ENCODE results near the gene SARM1. TPM values are rescaled to one million over a fixed set of nuclear protein-coding genes. Genes with fewer than 3 reads are reported as not detected.

Gene SARM1
- polyA plus RNA-seq, 1 donor from 2014 or later = 21.6 TPM

- H2AFZ ChIP-seq (ENCODE audit: low read depth, low read length) = no peak overlapping the region
- H3K27ac ChIP-seq (ENCODE audit: low read length) = no peak overlapping the region
- no peaks in the 10 kb centered on the region for H3K9me2 ChIP-seq (ENCODE audit: insufficient read depth, low read length)
- no peaks in the 10 kb centered on the region for H3K79me2 ChIP-seq (replicated peaks; ENCODE audit: insufficient read depth, low read length)
- H3K36me3 ChIP-seq (ENCODE audit: insufficient read depth, low read length) = peaks cover 5% of the 10 kb centered on the region
- H4K20me1 ChIP-seq (ENCODE audit: insufficient read depth) = no peaks in the 10 kb centered on the region
- H3K4me2 ChIP-seq (ENCODE audit: low read length) = no peak overlapping the region
- no peak for TF ChIP-seq SMC3 (conservative IDR thresholded peaks at IDR 0.05; ENCODE audit: poor library complexity)
- no peak for TF ChIP-seq EP300 (conservative IDR thresholded peaks at IDR 0.05; ENCODE audit: poor library complexity, severe bottlenecking)
- no peak for TF ChIP-seq CTCF (IDR thresholded peaks at IDR 0.05; ENCODE audit: poor library complexity, severe bottlenecking)
- TF ChIP-seq TAF1 (IDR thresholded peaks at IDR 0.05; ENCODE audit: low read depth) = no peak
- TF ChIP-seq REST (IDR thresholded peaks at IDR 0.05; ENCODE audit: borderline replicate concordance) = no peak
- no peak overlapping the region for H3K9ac ChIP-seq (ENCODE audit: low read length)
- H3K9me3 ChIP-seq (ENCODE audit: low read length) = no peaks in the 10 kb centered on the region
- no peaks in the 10 kb centered on the region for H3F3A ChIP-seq (ENCODE audit: insufficient read depth, low read length, poor library complexity, severe bottlenecking)
- no peaks in the 10 kb centered on the region for H3K27me3 ChIP-seq (ENCODE audit: insufficient read depth, low read depth, low read length)
- no peak overlapping the region for H3K4me3 ChIP-seq (ENCODE audit: low read length)
These were observed 25.8 kb downstream of the SARM1 start for GRCh38 chr17:28397275-28397674.

GRCh38 chr17:28397687-28398279 is 26.3 kb downstream of the SARM1 start:
- H3K36me3 ChIP-seq (ENCODE audit: insufficient read depth, low read length) = peaks cover 5% of the 10 kb centered on the region
- H3K4me3 ChIP-seq (ENCODE audit: low read length) = no peak overlapping the region
- H3K9ac ChIP-seq (ENCODE audit: low read length) = no peak overlapping the region
- H3K9me2 ChIP-seq (ENCODE audit: insufficient read depth, low read length) = no peaks in the 10 kb centered on the region
- no peaks in the 10 kb centered on the region for H3K79me2 ChIP-seq (replicated peaks; ENCODE audit: insufficient read depth, low read length)
- H4K20me1 ChIP-seq (ENCODE audit: insufficient read depth) = no peaks in the 10 kb centered on the region
- H3K4me2 ChIP-seq (ENCODE audit: low read length) = no peak overlapping the region
- no peak overlapping the region for H3K27ac ChIP-seq (ENCODE audit: low read length)
- TF ChIP-seq CTCF (IDR thresholded peaks at IDR 0.05; ENCODE audit: poor library complexity, severe bottlenecking) = no peak
- TF ChIP-seq TAF1 (IDR thresholded peaks at IDR 0.05; ENCODE audit: low read depth) = no peak
- TF ChIP-seq RAD21 (conservative IDR thresholded peaks at IDR 0.05) = no peak
- no peak for TF ChIP-seq EP300 (conservative IDR thresholded peaks at IDR 0.05; ENCODE audit: poor library complexity, severe bottlenecking)
- no peak for TF ChIP-seq EZH2 (IDR thresholded peaks at IDR 0.05; ENCODE audit: borderline replicate concordance, insufficient read depth, low read length, poor library complexity, severe bottlenecking)
- TF ChIP-seq MXI1 (conservative IDR thresholded peaks at IDR 0.05; ENCODE audit: poor library complexity, severe bottlenecking) = no peak
- no peak for TF ChIP-seq REST (IDR thresholded peaks at IDR 0.05; ENCODE audit: borderline replicate concordance)
- TF ChIP-seq POLR2AphosphoS5 (IDR thresholded peaks at IDR 0.05) = no peak
- TF ChIP-seq SMC3 (conservative IDR thresholded peaks at IDR 0.05; ENCODE audit: poor library complexity) = no peak
- H2AFZ ChIP-seq (ENCODE audit: low read depth, low read length) = no peak overlapping the region
- H3K9me3 ChIP-seq (ENCODE audit: low read length) = no peaks in the 10 kb centered on the region
- H3F3A ChIP-seq (ENCODE audit: insufficient read depth, low read length, poor library complexity, severe bottlenecking) = no peaks in the 10 kb centered on the region
- no peaks in the 10 kb centered on the region for H3K27me3 ChIP-seq (ENCODE audit: insufficient read depth, low read depth, low read length)
